HCT116 (cell line): Measurements from ENCODE around the gene SLC10A6. TPM values are rescaled to one million over a fixed set of nuclear protein-coding genes. Genes with fewer than 3 reads are reported as not detected.

ENCODE experiments used
- ATAC-seq: fragments of 200-7000 bp; cut with Tn5 transposase; 2 replicates; pipeline ENCODE4 v1.9.1; 2020; ENCODE audit warnings: mild to moderate bottlenecking, moderate library complexity
- BruUV-seq: library from RNA; stranded (reverse); fragments of 400-500 nt; replicated peaks from 2 replicates; lab custom pipeline; 2021; lab: Mats Ljungman, UMichigan
- CTCF ChIA-PET: fragments of 300-600 bp; sonication (Branson Sonifier 250); formaldehyde crosslinking; loops from one replicate; lab custom pipeline; 2021; ENCODE audit warnings: antibody characterized with exemption; lab: Charles Lee
- POLR2A ChIA-PET: fragments of 300-600, 350-600 bp; sonication (Branson Sonifier 250); formaldehyde crosslinking; loops from one replicate; lab custom pipeline; 2021; ENCODE audit warnings: antibody characterized with exemption; lab: Charles Lee
- RAD21 ChIA-PET, 2 experiments: fragments of 300-600 bp; sonication (Branson Sonifier 250); formaldehyde crosslinking; loops; one replicate each; lab custom pipeline; 2023; ENCODE audit warnings: low total read pairs in 2 of 2; ENCODE audit not compliant: uncharacterized antibody in 2 of 2, unreplicated experiment in 2 of 2, low non-redundant PET in 1 of 2; lab: Charles Lee
- DNase-seq: peaks from one replicate; pipeline ENCODE4 v3.0.0-alpha.2; 2010; ENCODE audit warnings: low read depth, low spot score
- H2AFZ ChIP-seq: fragments of 200-600 bp; shearing (Covaris generic), sonication (generic); 2 replicates; pipeline ENCODE4 v1.6.1; 2017; ENCODE audit warnings: low read depth, mixed run types, mixed read lengths, antibody characterized with exemption, low read length; ENCODE audit not compliant: poor library complexity, severe bottlenecking
- H3K27ac ChIP-seq: 2 replicates; pipeline ENCODE4 v1.5.1; 2012; ENCODE audit warnings: low read depth, low read length
- H3K27me3 ChIP-seq: fragments of 200-600 bp; sonication (generic); 2 replicates; pipeline ENCODE4 v1.6.1; 2016; ENCODE audit warnings: mixed run types, low read length, mixed read lengths; ENCODE audit not compliant: insufficient read depth
- H3K36me3 ChIP-seq, 2 experiments: fragments of 200-500 bp in 1 of 2; fragments of 200-600 bp in 1 of 2; sonication (Bioruptor generic) in 1 of 2; sonication (generic) in 1 of 2; 2 replicates each; pipeline versions ENCODE4 v1.5.1 to v1.6.1; 2014 to 2016; ENCODE audit warnings: low read length in 2 of 2, inconsistent platforms in 1 of 2, mixed read lengths in 1 of 2, mixed run types in 1 of 2; ENCODE audit not compliant: insufficient read depth in 2 of 2, control insufficient read depth in 1 of 2
- H3K4me1 ChIP-seq, 2 experiments: fragments of 200-600 bp in 1 of 2; sonication (generic) in 1 of 2; 2 replicates each; pipeline versions ENCODE4 v1.5.1 to v1.6.1; 2012 to 2017; ENCODE audit warnings: low read length in 2 of 2, inconsistent platforms in 1 of 2, mild to moderate bottlenecking in 1 of 2, mixed read lengths in 1 of 2, mixed run types in 1 of 2, moderate library complexity in 1 of 2; ENCODE audit not compliant: insufficient read depth in 2 of 2, control insufficient read depth in 1 of 2
- H3K4me2 ChIP-seq: fragments of 200-600 bp; sonication (generic); 2 replicates; pipeline ENCODE4 v1.6.1; 2017; ENCODE audit warnings: mixed run types, low read length, mixed read lengths
- H3K4me3 ChIP-seq, 2 experiments: fragments of 200-600 bp in 1 of 2; sonication (generic) in 1 of 2; replicated peaks in 1 of 2; 2 replicates each; pipeline ENCODE4 v1.5.1; 2011 to 2016; ENCODE audit warnings: low read length in 2 of 2, control low read depth in 1 of 2, low read depth in 1 of 2, mild to moderate bottlenecking in 1 of 2, mixed read lengths in 1 of 2, mixed run types in 1 of 2
- H3K79me2 ChIP-seq: fragments of 200-600 bp; sonication (generic); 2 replicates; pipeline ENCODE4 v1.6.1; 2017; ENCODE audit warnings: mild to moderate bottlenecking, mixed run types, low read length, moderate library complexity, mixed read lengths; ENCODE audit not compliant: insufficient read depth
- H3K9ac ChIP-seq: fragments of 200-600 bp; sonication (generic); 2 replicates; pipeline ENCODE4 v1.6.1; 2016; ENCODE audit warnings: low read length, mixed read lengths
- H3K9me2 ChIP-seq: fragments of 200-600 bp; sonication (generic), shearing (Covaris generic); 2 replicates; pipeline ENCODE4 v1.6.1; 2017; ENCODE audit warnings: mixed run types, mild to moderate bottlenecking, moderate library complexity; ENCODE audit not compliant: insufficient read depth
- H3K9me3 ChIP-seq, 2 experiments: fragments of 200-500 bp in 1 of 2; fragments of 200-600 bp in 1 of 2; sonication (Bioruptor generic) in 1 of 2; sonication (generic) in 1 of 2; 2 replicates each; pipeline ENCODE4 v1.6.1; 2014 to 2017; ENCODE audit warnings: low read length in 2 of 2, mixed read lengths in 2 of 2, inconsistent platforms in 1 of 2, low read depth in 1 of 2, mild to moderate bottlenecking in 1 of 2, mixed run types in 1 of 2, moderate library complexity in 1 of 2; ENCODE audit not compliant: control insufficient read depth in 1 of 2, insufficient read depth in 1 of 2
- H4K20me1 ChIP-seq: fragments of 200-600 bp; sonication (generic), shearing (Covaris generic); 2 replicates; pipeline ENCODE4 v1.6.1; 2017; ENCODE audit warnings: mixed run types, mild to moderate bottlenecking, moderate library complexity; ENCODE audit not compliant: insufficient read depth
- CEBPB ChIP-seq: IDR thresholded peaks from 2 replicates; pipeline ENCODE4 v1.6.1; 2012; ENCODE audit warnings: low read depth
- ELF1 ChIP-seq: IDR thresholded peaks from 2 replicates; pipeline ENCODE4 v1.6.1; 2012; ENCODE audit warnings: low read depth, borderline replicate concordance
- EZH2 ChIP-seq: fragments of 200-600 bp; sonication (generic); IDR thresholded peaks from 2 replicates; pipeline ENCODE4 v1.6.1; 2017; ENCODE audit warnings: antibody characterized with exemption, mixed run types
- EZH2phosphoT487 ChIP-seq: fragments of 200-600 bp; IDR thresholded peaks from 2 replicates; pipeline ENCODE4 v1.6.1; 2018; ENCODE audit warnings: antibody characterized with exemption, borderline replicate concordance
- FOSL1 ChIP-seq: IDR thresholded peaks from 2 replicates; pipeline ENCODE4 v1.6.1; 2012; ENCODE audit warnings: low read depth
- POLR2AphosphoS5 ChIP-seq: IDR thresholded peaks from 2 replicates; pipeline ENCODE4 v1.6.1; 2011; ENCODE audit warnings: mild to moderate bottlenecking, low read depth, low read length, moderate library complexity
- RAD21 ChIP-seq: IDR thresholded peaks from 2 replicates; pipeline ENCODE4 v1.6.1; 2012; ENCODE audit warnings: low read depth, mild to moderate bottlenecking
- SRF ChIP-seq: IDR thresholded peaks from 2 replicates; pipeline ENCODE4 v1.6.1; 2012; ENCODE audit warnings: low read depth
- TCF7L2 ChIP-seq: IDR thresholded peaks from 2 replicates; pipeline ENCODE4 v1.7.0; 2011; ENCODE audit warnings: borderline replicate concordance, inconsistent platforms; ENCODE audit not compliant: insufficient read depth, insufficient read length; ENCODE audit errors: extremely low read depth
- ZFX ChIP-seq: fragments of 450-650 bp; IDR thresholded peaks from 2 replicates; pipeline ENCODE4 v1.6.1; 2017
- ZNF274 ChIP-seq: fragments of 200-500 bp; sonication (Bioruptor generic); IDR thresholded peaks from 2 replicates; pipeline ENCODE4 v1.6.1; 2014; ENCODE audit warnings: mild to moderate bottlenecking, low read depth, low read length, inconsistent platforms
- intact Hi-C: fragments of 100-400 bp; cut with micrococcal nuclease; formaldehyde crosslinking; loops from 2 replicates; pipeline ENCODE4 v1.10.0; 2022
- total RNA-seq: library from RNA; stranded (reverse); gene quantifications from one replicate; pipeline ENCODE4 v1.2.1, GENCODE V29; 2021; ENCODE audit not compliant: unreplicated experiment
- TF ChIP-seq, protein P1 (sequence below): IDR thresholded peaks from 2 replicates; pipeline ENCODE4 v1.6.1; 2012
- TF ChIP-seq, protein P2 (sequence below): IDR thresholded peaks from 2 replicates; pipeline ENCODE4 v1.6.1; 2012
- TF ChIP-seq, protein P3 (sequence below), 3 experiments: fragments of 200-600 bp in 1 of 3; sonication (generic) in 1 of 3; IDR thresholded peaks in 2 of 3; conservative IDR thresholded peaks in 1 of 3; 2 replicates each; pipeline ENCODE4 v1.5.1; 2012 to 2017; ENCODE audit warnings: low read depth in 2 of 3, low read length in 2 of 3, antibody characterized with exemption in 1 of 3, borderline replicate concordance in 1 of 3, control low read depth in 1 of 3, mild to moderate bottlenecking in 1 of 3, mixed read lengths in 1 of 3, mixed run types in 1 of 3, moderate library complexity in 1 of 3; ENCODE audit not compliant: insufficient read depth in 1 of 3

Gene SLC10A6
- total RNA-seq, 1 experiment from 2014 or later: not detected

DNA sequence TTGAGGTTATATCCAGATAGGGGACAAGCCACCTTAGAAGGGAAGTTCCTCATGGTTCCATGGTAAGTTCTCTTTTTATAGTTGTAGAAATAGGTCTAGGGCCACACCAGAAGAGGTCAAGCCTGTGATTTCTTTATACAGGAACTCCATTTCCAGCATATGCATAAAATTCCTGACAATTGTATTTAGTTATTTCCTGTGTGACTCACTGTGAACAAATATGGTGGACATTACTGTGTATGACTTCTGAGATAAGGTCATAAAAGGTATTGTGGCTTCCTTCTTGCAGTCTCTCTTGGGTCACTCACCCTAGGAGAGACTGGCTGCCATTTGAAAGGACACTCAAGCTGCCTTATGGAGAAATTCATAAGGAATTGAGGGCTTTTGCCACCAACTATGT is 45.3 kb upstream of the SLC10A6 start:
- H3K9me3 ChIP-seq: no peaks in the 10 kb centered on the region
- no peaks in the 10 kb centered on the region for H3K27me3 ChIP-seq
- no TSS peak for BruUV-seq
- no peaks in the 10 kb centered on the region for H3K79me2 ChIP-seq
- no peak overlapping the region for H3K4me3 ChIP-seq
- CTCF ChIA-PET: interaction anchor here (0.9 to 3.4 kb wide), 5 partner anchors 372 to 1098 kb away, joined by 5 to 28 read pairs (median 7); no protein-coding TSS in a partner anchor
- POLR2A ChIA-PET: no interaction called here
- H3K9me2 ChIP-seq: no peaks in the 10 kb centered on the region
- DNase-seq (no peak), ATAC-seq (no peak)
- no peak overlapping the region; the same call in 1 of the 2 replicates for H3K4me2 ChIP-seq
- no peaks in the 10 kb centered on the region for H4K20me1 ChIP-seq
- peak overlapping the region; percentile 90 for H2AFZ ChIP-seq
- H3K27ac ChIP-seq: no peak overlapping the region
- RAD21 ChIA-PET: interaction anchor here (0.6 to 1.2 kb wide), 3 partner anchors 372 to 400 kb away, joined by 3 to 8 read pairs (median 5); no protein-coding TSS in a partner anchor
- TF ChIP-seq FOSL1: no peak
- no peak for TF ChIP-seq EZH2phosphoT487
- no peak for TF ChIP-seq ZFX
- no peak for TF ChIP-seq POLR2AphosphoS5
- no peak for TF ChIP-seq ELF1
- TF ChIP-seq SRF: no peak
- no peak for TF ChIP-seq EZH2
- no peak for TF ChIP-seq TCF7L2
- no peak for TF ChIP-seq RAD21
- TF ChIP-seq, protein P1, sequence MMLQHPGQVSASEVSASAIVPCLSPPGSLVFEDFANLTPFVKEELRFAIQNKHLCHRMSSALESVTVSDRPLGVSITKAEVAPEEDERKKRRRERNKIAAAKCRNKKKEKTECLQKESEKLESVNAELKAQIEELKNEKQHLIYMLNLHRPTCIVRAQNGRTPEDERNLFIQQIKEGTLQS: no peak
- TF ChIP-seq CEBPB: no peak
- TF ChIP-seq ZNF274: no peak
- TF ChIP-seq, protein P2, sequence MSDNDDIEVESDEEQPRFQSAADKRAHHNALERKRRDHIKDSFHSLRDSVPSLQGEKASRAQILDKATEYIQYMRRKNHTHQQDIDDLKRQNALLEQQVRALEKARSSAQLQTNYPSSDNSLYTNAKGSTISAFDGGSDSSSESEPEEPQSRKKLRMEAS: no peak
- TF ChIP-seq, protein P3, sequence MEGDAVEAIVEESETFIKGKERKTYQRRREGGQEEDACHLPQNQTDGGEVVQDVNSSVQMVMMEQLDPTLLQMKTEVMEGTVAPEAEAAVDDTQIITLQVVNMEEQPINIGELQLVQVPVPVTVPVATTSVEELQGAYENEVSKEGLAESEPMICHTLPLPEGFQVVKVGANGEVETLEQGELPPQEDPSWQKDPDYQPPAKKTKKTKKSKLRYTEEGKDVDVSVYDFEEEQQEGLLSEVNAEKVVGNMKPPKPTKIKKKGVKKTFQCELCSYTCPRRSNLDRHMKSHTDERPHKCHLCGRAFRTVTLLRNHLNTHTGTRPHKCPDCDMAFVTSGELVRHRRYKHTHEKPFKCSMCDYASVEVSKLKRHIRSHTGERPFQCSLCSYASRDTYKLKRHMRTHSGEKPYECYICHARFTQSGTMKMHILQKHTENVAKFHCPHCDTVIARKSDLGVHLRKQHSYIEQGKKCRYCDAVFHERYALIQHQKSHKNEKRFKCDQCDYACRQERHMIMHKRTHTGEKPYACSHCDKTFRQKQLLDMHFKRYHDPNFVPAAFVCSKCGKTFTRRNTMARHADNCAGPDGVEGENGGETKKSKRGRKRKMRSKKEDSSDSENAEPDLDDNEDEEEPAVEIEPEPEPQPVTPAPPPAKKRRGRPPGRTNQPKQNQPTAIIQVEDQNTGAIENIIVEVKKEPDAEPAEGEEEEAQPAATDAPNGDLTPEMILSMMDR (IDR thresholded peaks at IDR 0.05 in 2 of 3, conservative IDR thresholded peaks at IDR 0.05 in 1 of 3; ENCODE audit: borderline replicate concordance in 1 of 3, insufficient read depth in 1 of 3, low read depth in 2 of 3, low read length in 2 of 3): no peak
- intact Hi-C loops: loop anchor here (2.0 to 10.0 kb wide), 5 partner anchors 242 to 1320 kb away; partner anchors contain the start of gene PTPN13
- H3K4me1 ChIP-seq: peaks cover 10 to 31% of the 10 kb centered on the region in 2 experiments
- no peak overlapping the region for H3K9ac ChIP-seq
- H3K36me3 ChIP-seq: no peaks in the 10 kb centered on the region
